GM18907 (cell line): Measurements from ENCODE around the gene C1orf210.

Experiments
- ATAC-seq: cut with Tn5 transposase; IDR thresholded peaks from one replicate; pipeline ENCODE4 v1.9.1; 2021; ENCODE audit warnings: mild to moderate bottlenecking, moderate library complexity; ENCODE audit not compliant: unreplicated experiment

Gene C1orf210

DNA sequence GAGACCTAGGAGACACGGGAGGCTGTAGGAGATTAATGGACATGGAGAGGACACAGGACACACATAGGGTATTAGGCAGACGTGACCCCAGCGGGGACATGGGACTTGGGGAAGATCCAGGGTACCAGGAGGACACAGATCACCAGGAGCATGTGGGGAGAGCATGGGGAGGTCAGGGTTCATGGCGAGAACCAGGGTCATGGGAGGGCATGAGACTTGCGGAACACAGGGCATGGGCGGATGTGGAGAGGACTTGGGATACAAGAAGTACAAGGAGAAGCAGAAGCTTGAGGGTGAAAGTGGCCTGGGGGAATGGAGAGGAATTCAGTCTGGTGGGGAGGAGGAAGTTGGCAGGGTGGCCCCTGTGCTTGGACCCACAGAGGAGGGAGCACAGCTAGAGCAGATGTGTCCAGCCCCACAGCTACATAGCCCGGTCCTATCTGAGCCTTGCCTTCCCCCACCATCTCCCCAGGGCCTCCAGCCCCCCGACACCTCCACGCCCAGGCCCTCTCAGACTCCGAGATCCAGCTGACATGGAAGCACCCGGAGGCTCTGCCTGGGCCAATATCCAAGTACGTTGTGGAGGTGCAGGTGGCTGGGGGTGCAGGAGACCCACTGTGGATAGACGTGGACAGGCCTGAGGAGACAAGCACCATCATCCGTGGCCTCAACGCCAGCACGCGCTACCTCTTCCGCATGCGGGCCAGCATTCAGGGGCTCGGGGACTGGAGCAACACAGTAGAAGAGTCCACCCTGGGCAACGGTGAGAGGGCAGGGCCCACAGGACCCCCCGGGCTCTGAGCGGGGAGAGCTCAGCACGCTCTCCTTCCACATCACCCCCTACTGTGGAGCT is 27.5 kb upstream of the C1orf210 start:
- ATAC-seq = no peak

DNA sequence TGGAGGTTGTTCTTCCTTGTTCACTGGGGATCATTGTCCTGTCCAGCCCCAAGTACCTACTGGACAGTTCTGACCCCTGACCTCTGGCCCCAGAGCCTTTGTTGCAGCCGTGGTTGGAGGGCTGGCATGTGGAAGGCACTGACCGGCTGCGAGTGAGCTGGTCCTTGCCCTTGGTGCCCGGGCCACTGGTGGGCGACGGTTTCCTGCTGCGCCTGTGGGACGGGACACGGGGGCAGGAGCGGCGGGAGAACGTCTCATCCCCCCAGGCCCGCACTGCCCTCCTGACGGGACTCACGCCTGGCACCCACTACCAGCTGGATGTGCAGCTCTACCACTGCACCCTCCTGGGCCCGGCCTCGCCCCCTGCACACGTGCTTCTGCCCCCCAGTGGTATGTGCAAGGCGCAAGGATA is 26.8 kb upstream of the C1orf210 start:
- no peak for ATAC-seq

- ATAC-seq = no peak
Measured at GRCh38 chr1:43311521-43311920, 26.1 kb upstream of the C1orf210 start.

GRCh38 chr1:43309405-43310025 is 24.1 kb upstream of the C1orf210 start:
- ATAC-seq = no peak

- no peak for ATAC-seq
Measured at GRCh38 chr1:43308635-43309404, 23.4 kb upstream of the C1orf210 start.

DNA sequence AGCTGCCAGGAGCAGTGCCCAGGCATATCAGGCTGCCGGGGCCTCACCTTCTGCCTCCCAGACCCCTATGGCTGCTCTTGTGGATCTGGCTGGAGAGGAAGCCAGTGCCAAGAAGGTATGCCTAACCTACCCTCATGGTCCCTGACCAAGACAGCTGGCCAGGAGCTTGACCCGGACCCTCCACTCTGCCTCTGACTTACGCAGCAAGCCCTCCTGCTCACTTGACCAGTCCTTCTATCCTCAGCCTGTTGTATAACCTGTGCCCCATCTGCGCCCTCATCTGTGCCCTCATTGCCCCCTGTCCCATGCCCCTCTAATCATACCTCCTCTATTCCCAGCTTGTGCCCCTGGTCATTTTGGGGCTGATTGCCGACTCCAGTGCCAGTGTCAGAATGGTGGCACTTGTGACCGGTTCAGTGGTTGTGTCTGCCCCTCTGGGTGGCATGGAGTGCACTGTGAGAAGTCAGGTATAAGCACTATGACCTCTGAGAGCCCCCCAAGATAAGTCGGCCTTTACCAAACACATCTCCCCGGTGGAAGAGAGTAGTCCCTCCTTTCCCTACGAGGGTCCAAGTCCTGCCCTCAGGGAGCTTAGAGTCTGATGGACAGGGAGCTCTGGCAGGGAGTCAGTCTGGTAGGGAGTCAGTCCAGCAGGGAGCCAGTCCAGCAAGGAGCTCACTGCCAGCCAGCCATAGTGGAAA is 22.2 kb upstream of the C1orf210 start:
- no peak for ATAC-seq

DNA sequence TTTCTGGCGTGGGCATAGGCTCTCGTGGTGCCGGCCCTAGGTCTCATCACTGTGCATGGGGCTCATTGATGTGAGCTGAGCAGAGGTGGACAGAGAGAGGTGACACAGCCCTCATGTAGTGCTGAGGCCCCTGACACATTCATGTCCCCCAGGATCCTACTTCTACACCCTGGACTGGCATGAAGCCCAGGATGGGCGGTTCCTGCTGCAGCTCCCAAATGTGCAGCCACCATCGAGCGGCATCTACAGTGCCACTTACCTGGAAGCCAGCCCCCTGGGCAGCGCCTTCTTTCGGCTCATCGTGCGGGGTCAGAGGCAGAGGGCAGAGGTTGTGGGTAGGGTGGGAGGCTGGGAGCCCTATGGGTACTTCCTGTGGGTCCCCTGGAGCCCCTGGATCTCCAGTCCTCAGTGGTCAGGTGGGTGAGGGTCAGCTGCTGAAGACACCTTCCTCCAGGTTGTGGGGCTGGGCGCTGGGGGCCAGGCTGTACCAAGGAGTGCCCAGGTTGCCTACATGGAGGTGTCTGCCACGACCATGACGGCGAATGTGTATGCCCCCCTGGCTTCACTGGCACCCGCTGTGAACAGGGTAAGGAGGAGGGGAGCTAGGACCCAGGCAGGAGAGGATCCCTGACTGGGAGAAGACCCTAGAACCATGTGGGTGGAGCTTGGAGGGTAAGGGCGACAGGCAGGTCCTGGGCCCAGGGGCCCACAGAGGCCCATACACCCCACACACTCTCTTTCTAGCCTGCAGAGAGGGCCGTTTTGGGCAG is 21.5 kb upstream of the C1orf210 start:
- no peak for ATAC-seq

- ATAC-seq = no peak
Measured at GRCh38 chr1:43305926-43306687, 20.7 kb upstream of the C1orf210 start.

DNA sequence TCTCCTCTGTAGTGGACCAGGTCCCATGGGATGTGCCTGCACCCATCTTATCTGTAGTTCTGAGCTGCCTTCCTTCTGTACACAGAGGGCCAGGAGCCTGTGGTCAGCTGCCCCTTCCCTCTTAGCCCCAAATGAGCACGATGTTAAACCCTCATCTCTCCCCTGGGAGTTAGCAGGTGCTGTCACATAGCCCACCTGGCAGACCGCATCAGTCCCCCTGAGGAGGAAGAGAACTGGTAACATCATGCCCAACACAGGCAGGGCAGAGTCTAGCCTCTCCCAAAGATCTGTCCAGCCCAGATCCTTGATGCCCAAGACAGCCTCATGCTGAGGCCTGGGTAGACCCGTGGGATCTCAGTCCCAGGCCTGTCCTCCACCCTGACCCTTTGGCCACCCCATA is 20.1 kb upstream of the C1orf210 start:
- ATAC-seq = no peak

DNA sequence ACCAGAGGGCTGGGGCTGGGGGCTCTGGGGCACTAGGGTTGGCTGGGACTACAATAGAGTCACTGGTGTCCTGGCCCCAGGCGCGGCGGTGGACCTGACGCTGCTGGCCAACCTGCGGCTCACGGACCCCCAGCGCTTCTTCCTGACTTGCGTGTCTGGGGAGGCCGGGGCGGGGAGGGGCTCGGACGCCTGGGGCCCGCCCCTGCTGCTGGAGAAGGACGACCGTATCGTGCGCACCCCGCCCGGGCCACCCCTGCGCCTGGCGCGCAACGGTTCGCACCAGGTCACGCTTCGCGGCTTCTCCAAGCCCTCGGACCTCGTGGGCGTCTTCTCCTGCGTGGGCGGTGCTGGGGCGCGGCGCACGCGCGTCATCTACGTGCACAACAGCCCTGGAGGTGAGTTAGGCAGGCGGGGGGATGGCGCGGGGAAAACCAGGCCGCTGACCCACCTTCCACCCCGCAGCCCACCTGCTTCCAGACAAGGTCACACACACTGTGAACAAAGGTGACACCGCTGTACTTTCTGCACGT is 19.5 kb upstream of the C1orf210 start:
- no peak for ATAC-seq

GRCh38 chr1:43304314-43304681 is 18.9 kb upstream of the C1orf210 start:
- ATAC-seq = no peak

GRCh38 chr1:43303471-43304313 is 18.3 kb upstream of the C1orf210 start:
- ATAC-seq = no peak

DNA sequence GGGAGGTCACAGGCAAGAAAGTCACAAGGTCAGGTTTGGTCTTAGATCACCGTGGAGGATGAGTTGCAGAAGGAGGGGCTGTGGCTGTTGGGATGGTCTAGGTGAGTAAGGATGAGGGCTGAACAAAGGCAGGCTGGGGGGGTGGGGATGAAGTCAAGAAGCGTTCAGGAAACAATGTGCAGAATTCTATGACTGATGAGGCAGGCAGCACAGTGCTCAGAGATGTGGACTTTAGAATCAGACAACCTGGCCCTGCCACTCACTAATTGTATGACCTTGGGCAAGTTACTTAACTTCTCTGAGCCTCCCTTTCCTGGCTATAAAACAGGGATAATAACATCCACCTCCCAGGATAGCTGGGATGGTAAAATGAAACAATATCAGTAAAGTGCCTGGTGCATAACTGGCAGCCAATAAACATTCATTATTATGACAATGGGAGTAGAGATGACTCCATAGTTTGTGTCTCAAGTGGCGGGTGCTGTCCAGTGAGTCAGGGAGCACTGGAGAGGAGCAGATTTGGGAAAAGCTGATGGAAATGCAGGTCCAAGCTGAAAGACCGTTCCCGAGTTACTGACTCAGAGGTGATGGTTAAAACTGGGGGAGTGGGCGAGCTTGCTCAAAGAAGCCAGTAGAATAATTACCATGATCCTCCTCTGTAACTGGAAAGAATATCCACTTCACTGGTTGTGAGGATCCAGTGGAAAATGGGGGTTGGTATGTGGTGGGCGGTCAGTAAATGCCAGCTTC is 17.5 kb upstream of the C1orf210 start:
- no peak for ATAC-seq

GRCh38 chr1:43302201-43302600 is 16.8 kb upstream of the C1orf210 start:
- ATAC-seq = no peak

- ATAC-seq = no peak
Measured at GRCh38 chr1:43300378-43301094, 15.2 kb upstream of the C1orf210 start, which contains the start of gene TIE1. Gene TIE1 (plus strand): TSS chr1:43300982. CDS start chr1:43301072, 90 bp downstream.

- no peak for ATAC-seq
Measured at GRCh38 chr1:43299101-43299500, 13.7 kb upstream of the C1orf210 start.

- no peak for ATAC-seq
Measured at GRCh38 chr1:43298055-43298454, 12.7 kb upstream of the C1orf210 start.
